GM12878 (cell line): ENCODE results near the gene YY2. TPM values are rescaled to one million over a fixed set of nuclear protein-coding genes. Genes with fewer than 3 reads are reported as not detected.

Source experiments
- ATAC-seq: fragments of 200-7000 bp; cut with Tn5 transposase; 3 replicates; pipeline ENCODE4 v1.9.1; 2020; ENCODE audit warnings: mild to moderate bottlenecking, moderate library complexity
- BruUV-seq: library from RNA; stranded (reverse); fragments of 400-500 nt; replicated peaks from 2 replicates; lab custom pipeline; 2021; lab: Mats Ljungman, UMichigan
- CTCF ChIA-PET: fragments of 300-600 bp; sonication (Branson Sonifier 250); formaldehyde crosslinking; extraction: SDS; loops from one replicate; lab custom pipeline; 2021; ENCODE audit warnings: inconsistent platforms; lab: Yijun Ruan, JAX
- POLR2A ChIA-PET: fragments of 350-600 bp; formaldehyde crosslinking; extraction: SDS; loops from one replicate; lab custom pipeline; 2021; ENCODE audit warnings: inconsistent platforms; lab: Charles Lee
- RAD21 ChIA-PET: fragments of 300-600 bp; sonication (Branson Sonifier 250); formaldehyde crosslinking; loops from one replicate; lab custom pipeline; 2023; ENCODE audit warnings: antibody characterized with exemption; ENCODE audit not compliant: unreplicated experiment; lab: Charles Lee
- SMC1A ChIA-PET: fragments of 300-600 bp; sonication (Branson Sonifier 250); formaldehyde crosslinking; loops from one replicate; lab custom pipeline; 2023; ENCODE audit not compliant: unreplicated experiment, uncharacterized antibody; lab: Charles Lee
- DNase-seq: peaks from one replicate; pipeline ENCODE4 v3.0.0-alpha.2; 2011; ENCODE audit warnings: low read depth, low spot score
- FAIRE-seq: peaks from 3 replicates; lab custom pipeline; 2011; peaks lifted over from hg19 to GRCh38; lab: Jason Lieb, UNC
- H2AFZ ChIP-seq: 2 replicates; pipeline ENCODE4 v1.6.0; 2011; ENCODE audit warnings: low read depth, low read length, control low read depth; ENCODE audit not compliant: control insufficient read depth
- H3K27ac ChIP-seq: 2 replicates; pipeline ENCODE4 v1.5.1; 2011; ENCODE audit warnings: control low read depth; ENCODE audit not compliant: control insufficient read depth, insufficient read depth
- H3K27me3 ChIP-seq, 2 experiments: replicated peaks in 1 of 2; 2 replicates each; pipeline versions ENCODE4 v1.6.0 to v1.6.1; 2011; ENCODE audit warnings: low read length in 1 of 2; ENCODE audit not compliant: control insufficient read depth in 2 of 2, insufficient read depth in 2 of 2
- H3K36me3 ChIP-seq, 2 experiments: 2 replicates each; pipeline ENCODE4 v1.5.1; 2011; ENCODE audit warnings: low read length in 1 of 2; ENCODE audit not compliant: control insufficient read depth in 2 of 2, insufficient read depth in 2 of 2
- H3K4me1 ChIP-seq: 2 replicates; pipeline ENCODE4 v1.6.1; 2011; ENCODE audit warnings: mild to moderate bottlenecking, low read length, moderate library complexity, mixed read lengths; ENCODE audit not compliant: control insufficient read depth, insufficient read depth
- H3K4me2 ChIP-seq: 2 replicates; pipeline ENCODE4 v1.6.0; 2011; ENCODE audit warnings: control low read depth; ENCODE audit not compliant: control insufficient read depth, insufficient read depth
- H3K4me3 ChIP-seq: fragments of 200-600 bp; sonication (generic); 2 replicates; pipeline ENCODE4 v1.5.1; 2016
- H3K79me2 ChIP-seq: 2 replicates; pipeline ENCODE4 v1.6.0; 2011; ENCODE audit warnings: low read length; ENCODE audit not compliant: control insufficient read depth, insufficient read depth
- H3K9ac ChIP-seq: 2 replicates; pipeline ENCODE4 v1.8.0; 2011; ENCODE audit warnings: low read length, control low read depth, mixed read lengths; ENCODE audit not compliant: control insufficient read depth, insufficient read depth
- H3K9me3 ChIP-seq: replicated peaks from 3 replicates; pipeline ENCODE4 v1.5.1; 2011; ENCODE audit warnings: mild to moderate bottlenecking, low read length; ENCODE audit not compliant: control insufficient read depth, insufficient read depth
- H4K20me1 ChIP-seq: 2 replicates; pipeline ENCODE4 v1.6.0; 2011; ENCODE audit not compliant: control insufficient read depth, insufficient read depth
- ATF7 ChIP-seq: fragments of 450-650 bp; IDR thresholded peaks from 2 replicates; pipeline ENCODE4 v1.6.1; 2016; ENCODE audit warnings: low read depth, mild to moderate bottlenecking
- BCLAF1 ChIP-seq: fragments of 450-650 bp; IDR thresholded peaks from 2 replicates; pipeline ENCODE4 v1.6.1; 2017; ENCODE audit warnings: antibody characterized with exemption, mild to moderate bottlenecking, moderate library complexity
- CBX3 ChIP-seq: fragments of 200-600 bp; sonication (generic); IDR thresholded peaks from 2 replicates; pipeline ENCODE4 v1.6.1; 2016; ENCODE audit warnings: low read depth, borderline replicate concordance
- GATAD2B ChIP-seq: fragments of 450-650 bp; conservative IDR thresholded peaks from 2 replicates; pipeline ENCODE4 v1.6.1; 2017; ENCODE audit warnings: low read depth, mild to moderate bottlenecking, moderate library complexity
- IRF5 ChIP-seq: fragments of 450-650 bp; IDR thresholded peaks from 2 replicates; pipeline ENCODE4 v1.6.1; 2017; ENCODE audit warnings: borderline replicate concordance
- MEF2A ChIP-seq: IDR thresholded peaks from 2 replicates; pipeline ENCODE4 v1.6.1; 2011; ENCODE audit warnings: low read depth, mild to moderate bottlenecking, low read length, moderate library complexity; ENCODE audit not compliant: insufficient read depth
- MYB ChIP-seq: fragments of 150-350 bp; IDR thresholded peaks from 2 replicates; pipeline ENCODE4 v1.6.1; 2014; ENCODE audit warnings: mild to moderate bottlenecking, low read depth, low read length, borderline replicate concordance
- NFIC ChIP-seq: IDR thresholded peaks from 2 replicates; pipeline ENCODE4 v1.6.1; 2012; ENCODE audit warnings: low read depth, mild to moderate bottlenecking, inconsistent platforms, low read length, moderate library complexity
- POLR2A ChIP-seq: IDR thresholded peaks from 2 replicates; pipeline ENCODE4 v1.6.1; 2011; ENCODE audit warnings: low read depth, mild to moderate bottlenecking, low read length
- SMAD5 ChIP-seq: IDR thresholded peaks from 2 replicates; pipeline ENCODE4 v1.6.1; 2016; ENCODE audit warnings: antibody characterized with exemption, low read depth
- SMARCA5 ChIP-seq: fragments of 450-650 bp; IDR thresholded peaks from 2 replicates; pipeline ENCODE4 v1.6.1; 2017; ENCODE audit warnings: mild to moderate bottlenecking
- TCF12 ChIP-seq: IDR thresholded peaks from 2 replicates; pipeline ENCODE4 v1.6.1; 2011; ENCODE audit warnings: low read depth, mild to moderate bottlenecking, low read length
- TCF3 ChIP-seq: IDR thresholded peaks from 2 replicates; pipeline ENCODE4 v1.6.1; 2012; ENCODE audit warnings: low read depth, mild to moderate bottlenecking, low read length, borderline replicate concordance; ENCODE audit not compliant: insufficient read depth
- in situ Hi-C: fragments of 300-500 bp; cut with MboI; formaldehyde crosslinking; loops from 9 replicates; pipeline ENCODE4 v1.14.3; 2018; ENCODE audit warnings: mixed read lengths
- intact Hi-C: fragments of 100-400 bp; cut with micrococcal nuclease; formaldehyde crosslinking; loops from one replicate; pipeline ENCODE4 v1.14.2; 2022; ENCODE audit not compliant: unreplicated experiment
- polyA plus RNA-seq, 11 experiments: library from polyadenylated mRNA; depleted of rRNA in 4 of 11; unstranded in 6 of 11; stranded (reverse) in 5 of 11; fragments of >200 nt; fragmentation: Nextera tagmentation in 4 of 11; fragmentation: Illumina TruSeq in 1 of 11; extraction: Ambion mirVana in 4 of 11; extraction: Trizol in 1 of 11; gene quantifications; 1 replicate in 1 of 11; 2 replicates in 10 of 11; pipeline versions ENCODE4 v1.2.1 to v1.2.3, GENCODE V29; 2011 to 2016; ENCODE audit warnings: inconsistent platforms in 2 of 11, missing spikeins in 2 of 11, low read depth in 1 of 11
- total RNA-seq, 4 experiments: library from RNA; depleted of rRNA in 3 of 4; stranded (reverse); fragments of >200 nt in 3 of 4; fragmentation: Illumina TruSeq in 1 of 4; extraction: Trizol in 1 of 4; gene quantifications; 2 replicates each; pipeline versions ENCODE4 v1.2.1 to v1.2.3, GENCODE V29; 2013 to 2021

The YY2 gene
- total and polyA plus RNA-seq, 10 of the 15 experiments (the other 5 are each of a cell fraction or from before 2014, with no cell fraction given): 0.31 to 1.2 (median 0.74) TPM

- TF ChIP-seq MEF2A (no peak), MYB (no peak), NFIC (no peak), POLR2A (no peak), SMAD5 (no peak), SMARCA5 (no peak), IRF5 (no peak), GATAD2B (no peak), TCF3 (no peak), CBX3 (no peak), BCLAF1 (no peak), TCF12 (no peak), ATF7 (no peak)
- RAD21 ChIA-PET: no interaction called here
- in situ Hi-C loops (no loop called here), intact Hi-C loops (no loop called here)
- no peak overlapping the region for H3K4me2 ChIP-seq
- H3K9ac ChIP-seq: no peak overlapping the region
- no peaks in the 10 kb centered on the region for H3K9me3 ChIP-seq
- no peaks in the 10 kb centered on the region for H3K4me1 ChIP-seq
- H3K79me2 ChIP-seq: no peaks in the 10 kb centered on the region
- no peak for DNase-seq
- H4K20me1 ChIP-seq: no peaks in the 10 kb centered on the region
- no peaks in the 10 kb centered on the region for H3K36me3 ChIP-seq
- CTCF ChIA-PET: no interaction called here
- H3K27ac ChIP-seq: no peak overlapping the region
- no peak for ATAC-seq
- BruUV-seq: no TSS peak
- SMC1A ChIA-PET: no interaction called here
- H3K4me3 ChIP-seq: no peak overlapping the region
- H3K27me3 ChIP-seq: no peaks in the 10 kb centered on the region
- no peak overlapping the region for H2AFZ ChIP-seq
- POLR2A ChIA-PET: no interaction called here
- FAIRE-seq: no peak
Observed at GRCh38 chrX:21813612-21814368, 42.0 kb upstream of the YY2 start.
